Activated naive CD8-positive, alpha-beta T cell treated with anti-CD3 and anti-CD28 coated beads for 36 hours (primary cell): ENCODE measurements around the gene CAPN11. TPM values are rescaled to one million over a fixed set of nuclear protein-coding genes. Genes with fewer than 3 reads are reported as not detected.
A peak's percentile ranks its signal among the peaks of the same experiment; 100 is the strongest.

Experiments
- DNase-seq: peaks from one replicate; pipeline ENCODE4 v3.0.0; 2021
- H3K27ac Mint-ChIP-seq: one replicate; pipeline ENCODE4 v1.8.0; 2022; ENCODE audit warnings: mild to moderate bottlenecking, moderate library complexity, mixed read lengths
- H3K27me3 Mint-ChIP-seq: one replicate; pipeline ENCODE4 v1.8.0; 2022; ENCODE audit warnings: mild to moderate bottlenecking, mixed read lengths
- H3K36me3 Mint-ChIP-seq: one replicate; pipeline ENCODE4 v1.8.0; 2021; ENCODE audit warnings: mild to moderate bottlenecking, mixed read lengths
- H3K4me1 Mint-ChIP-seq: one replicate; pipeline ENCODE4 v1.8.0; 2021; ENCODE audit warnings: mixed read lengths
- H3K4me3 Mint-ChIP-seq: one replicate; pipeline ENCODE4 v1.8.0; 2022; ENCODE audit warnings: mild to moderate bottlenecking, moderate library complexity, mixed read lengths
- H3K9me3 Mint-ChIP-seq: one replicate; pipeline ENCODE4 v1.8.0; 2022; ENCODE audit warnings: mixed read lengths
- total RNA-seq, 2 experiments: library from RNA; stranded (reverse); gene quantifications; one replicate each; pipeline ENCODE4 v1.2.3, GENCODE V29; 2021

The CAPN11 gene
- total RNA-seq, 2 experiments from 2014 or later: 0.12 to 0.25 TPM

DNA sequence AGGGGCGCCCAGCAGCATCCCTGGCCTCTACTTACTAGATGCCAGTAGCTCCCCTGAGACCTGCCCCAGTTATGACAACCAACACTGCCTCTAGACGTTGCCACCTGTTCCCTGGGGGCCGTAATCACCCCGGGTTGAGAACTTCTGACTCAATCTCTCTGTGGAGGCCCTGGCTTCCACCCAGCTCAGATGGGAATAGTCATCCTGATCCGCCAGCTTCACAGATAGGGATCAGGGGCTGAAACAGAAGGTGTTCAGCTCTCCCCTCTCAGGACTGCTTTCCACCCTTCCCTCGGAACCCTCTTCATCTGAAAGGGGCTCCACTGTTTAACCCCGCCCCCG is 3.3 kb downstream of the CAPN11 start:
- peaks cover 12% of the 10 kb centered on the region for H3K4me1 Mint-ChIP-seq
- no peaks in the 10 kb centered on the region for H3K9me3 Mint-ChIP-seq
- H3K36me3 Mint-ChIP-seq: no peaks in the 10 kb centered on the region
- peaks cover 7% of the 10 kb centered on the region for H3K27me3 Mint-ChIP-seq
- no peak overlapping the region for H3K4me3 Mint-ChIP-seq
- DNase-seq: no peak
- peak overlapping the region; percentile 6 for H3K27ac Mint-ChIP-seq

DNA sequence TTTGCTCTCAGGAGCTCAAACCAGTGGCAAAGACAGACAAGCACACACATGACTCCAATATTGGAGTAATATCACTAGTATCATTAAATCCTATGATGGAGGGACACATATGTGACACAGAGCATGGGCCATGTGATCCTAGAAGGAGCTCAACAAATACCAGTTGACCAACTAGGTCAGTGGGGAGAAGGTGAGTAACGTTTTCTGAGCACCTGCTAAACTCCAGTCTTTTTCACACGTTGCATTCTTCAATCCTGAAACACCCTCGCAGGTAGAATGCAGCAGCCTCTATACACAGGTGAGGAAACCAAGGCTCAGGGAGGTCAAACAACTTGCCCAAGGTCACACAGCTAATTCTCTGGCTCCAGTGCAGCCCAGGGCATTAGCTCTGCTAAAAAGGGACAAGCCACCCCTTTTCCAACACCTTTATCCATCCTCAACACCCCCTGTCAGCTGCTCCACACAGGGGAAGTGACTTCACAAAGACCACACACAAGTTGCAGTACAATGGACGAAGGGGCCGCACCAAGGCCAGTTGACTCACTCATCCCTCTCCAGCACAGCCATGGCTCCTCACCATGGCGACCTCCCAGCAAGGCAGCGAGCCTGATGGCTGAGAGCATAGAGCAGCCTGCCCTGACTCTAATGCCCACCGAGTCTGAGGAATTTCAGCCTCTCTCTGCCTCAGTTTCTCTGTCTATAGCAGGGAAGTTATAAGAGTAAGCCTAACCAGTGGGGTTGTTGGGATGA is 4.4 kb downstream of the CAPN11 start:
- Mint-ChIP-seq H3K4me1 (peaks cover 12% of the 10 kb centered on the region), H3K9me3 (no peaks in the 10 kb centered on the region), H3K27me3 (peaks cover 7% of the 10 kb centered on the region), H3K27ac (no peak overlapping the region), H3K36me3 (no peaks in the 10 kb centered on the region), H3K4me3 (no peak overlapping the region)
- DNase-seq: no peak

DNA sequence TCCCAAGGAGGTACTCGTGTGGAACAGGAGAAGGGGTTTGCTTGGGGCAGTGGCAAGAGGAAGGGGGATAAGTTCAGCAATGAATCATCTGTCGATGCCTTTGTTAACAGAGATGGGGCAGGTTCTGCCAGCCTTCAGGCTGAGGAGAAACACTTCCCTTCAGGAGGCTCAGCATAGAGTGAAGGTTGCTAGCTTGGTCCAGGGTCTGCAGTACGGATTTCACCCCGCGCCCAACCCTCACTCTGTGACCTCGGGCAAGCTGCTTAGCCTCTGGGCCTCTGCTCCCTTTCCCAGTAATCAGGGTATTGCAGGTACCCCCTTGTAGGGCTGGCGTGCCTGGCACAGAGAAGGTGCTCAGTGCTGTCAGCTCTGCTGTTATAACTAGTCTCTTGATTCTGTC is 7.5 kb downstream of the CAPN11 start:
- no peaks in the 10 kb centered on the region for H3K9me3 Mint-ChIP-seq
- peaks cover 10% of the 10 kb centered on the region for H3K4me1 Mint-ChIP-seq
- no peak overlapping the region for H3K4me3 Mint-ChIP-seq
- H3K36me3 Mint-ChIP-seq: no peaks in the 10 kb centered on the region
- no peak for DNase-seq
- no peak overlapping the region for H3K27ac Mint-ChIP-seq
- peaks cover 4% of the 10 kb centered on the region for H3K27me3 Mint-ChIP-seq

DNA sequence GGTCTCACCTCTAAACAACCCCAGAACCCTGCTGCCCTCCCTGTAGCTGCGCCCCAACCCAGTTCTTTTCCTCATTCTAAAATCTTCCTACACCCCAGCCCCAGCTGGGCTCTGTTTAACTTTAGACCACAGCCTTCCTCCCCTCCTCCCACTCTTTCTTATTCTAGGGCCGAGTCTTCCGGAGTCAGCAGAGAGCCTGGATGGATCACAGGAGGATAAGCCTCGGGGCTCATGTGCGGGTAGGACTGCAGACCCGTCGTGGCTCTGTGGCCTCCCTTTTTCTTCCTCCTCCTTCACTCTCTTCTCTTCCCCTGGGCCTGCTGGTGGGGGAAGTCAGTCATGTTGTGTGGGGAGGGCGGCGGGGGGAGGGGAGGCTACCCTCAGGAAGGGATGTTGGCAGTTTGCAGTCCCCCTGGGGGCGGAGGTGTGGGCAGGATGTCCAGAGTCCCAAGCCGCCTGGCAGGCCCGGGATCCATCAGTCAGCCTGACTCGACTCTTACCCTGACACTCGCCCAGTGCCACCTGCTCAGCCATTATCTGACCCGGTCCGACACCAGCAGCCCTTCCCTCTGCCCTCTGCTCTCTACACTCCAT is 8.1 kb downstream of the CAPN11 start:
- Mint-ChIP-seq H3K4me3 (no peak overlapping the region), H3K4me1 (peaks cover 4% of the 10 kb centered on the region), H3K36me3 (no peaks in the 10 kb centered on the region), H3K9me3 (no peaks in the 10 kb centered on the region), H3K27ac (no peak overlapping the region), H3K27me3 (peaks cover 4% of the 10 kb centered on the region)
- DNase-seq: no peak

DNA sequence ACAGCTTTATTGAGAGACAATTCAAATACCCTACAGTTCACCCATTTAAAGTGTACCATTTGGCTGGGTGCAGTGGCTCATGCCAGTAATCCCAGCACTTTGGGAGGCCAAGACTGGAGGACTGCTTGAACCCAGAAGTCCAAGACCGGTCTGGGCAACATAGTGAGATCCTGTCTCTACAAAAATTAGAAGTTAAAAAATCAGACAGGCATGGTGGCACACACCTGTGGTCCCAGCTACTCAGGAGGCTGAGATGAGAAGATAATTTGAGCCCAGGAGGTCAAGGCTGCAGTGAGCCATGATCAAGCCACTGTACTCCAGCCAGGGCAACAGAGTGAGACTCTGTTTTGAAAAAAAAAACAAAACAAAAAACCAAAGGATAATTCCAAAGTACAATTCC is 8.9 kb downstream of the CAPN11 start:
- Mint-ChIP-seq H3K4me3 (no peak overlapping the region), H3K27ac (no peak overlapping the region), H3K27me3 (peaks cover 6% of the 10 kb centered on the region), H3K4me1 (peaks cover 8% of the 10 kb centered on the region), H3K9me3 (no peaks in the 10 kb centered on the region), H3K36me3 (no peaks in the 10 kb centered on the region)
- DNase-seq: no peak

DNA sequence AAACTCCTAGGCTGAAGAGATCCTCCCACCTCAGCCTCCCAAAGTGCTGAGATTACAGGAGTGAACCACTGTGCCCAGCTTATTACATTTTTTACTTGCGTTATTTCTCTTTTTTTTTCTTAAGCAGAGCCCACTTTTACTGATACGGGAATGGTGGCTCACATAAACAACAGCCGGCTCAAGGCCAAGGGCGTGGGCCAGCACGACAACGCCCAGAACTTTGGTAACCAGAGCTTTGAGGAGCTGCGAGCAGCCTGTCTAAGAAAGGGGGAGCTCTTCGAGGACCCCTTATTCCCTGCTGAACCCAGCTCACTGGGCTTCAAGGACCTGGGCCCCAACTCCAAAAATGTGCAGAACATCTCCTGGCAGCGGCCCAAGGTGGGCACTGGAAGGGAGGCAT is 10.5 kb downstream of the CAPN11 start:
- Mint-ChIP-seq H3K9me3 (no peaks in the 10 kb centered on the region), H3K27me3 (peaks cover 10% of the 10 kb centered on the region), H3K4me1 (peaks cover 11% of the 10 kb centered on the region), H3K4me3 (no peak overlapping the region), H3K27ac (no peak overlapping the region), H3K36me3 (no peaks in the 10 kb centered on the region)
- no peak for DNase-seq

DNA sequence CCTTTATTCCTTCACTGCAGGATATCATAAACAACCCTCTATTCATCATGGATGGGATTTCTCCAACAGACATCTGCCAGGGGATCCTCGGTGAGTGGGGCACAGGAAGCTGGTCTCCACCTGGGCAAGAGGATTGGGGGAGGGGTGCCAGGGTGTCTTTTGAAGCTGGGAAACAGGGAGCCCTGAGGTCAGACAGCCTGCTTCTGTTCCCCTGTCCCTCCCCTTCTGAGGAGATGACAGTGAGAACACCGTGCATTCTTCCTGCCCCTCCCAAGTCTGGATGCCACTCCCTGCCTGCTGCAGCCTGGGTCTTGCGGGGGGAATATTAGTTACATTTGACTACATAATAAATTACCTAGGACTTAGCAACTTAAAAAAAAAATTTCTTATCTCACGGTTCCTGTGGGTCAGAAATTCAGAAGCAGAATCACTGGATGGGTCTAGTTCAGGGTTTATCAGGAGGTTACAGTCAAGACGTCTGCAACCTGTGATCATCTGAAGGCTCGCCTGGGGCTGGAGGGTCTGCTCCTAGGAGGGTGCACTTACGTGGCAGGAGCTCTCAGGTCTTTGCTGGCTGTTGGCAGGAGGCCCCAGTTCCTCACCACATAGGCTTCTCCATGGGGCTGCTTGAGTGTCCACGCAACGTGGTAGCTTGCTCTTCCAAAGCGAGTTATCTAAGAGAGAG is 11.4 kb downstream of the CAPN11 start:
- Mint-ChIP-seq H3K9me3 (no peaks in the 10 kb centered on the region), H3K4me3 (no peak overlapping the region), H3K27me3 (peaks cover 10% of the 10 kb centered on the region), H3K4me1 (peaks cover 11% of the 10 kb centered on the region), H3K27ac (no peak overlapping the region), H3K36me3 (no peaks in the 10 kb centered on the region)
- no peak for DNase-seq

DNA sequence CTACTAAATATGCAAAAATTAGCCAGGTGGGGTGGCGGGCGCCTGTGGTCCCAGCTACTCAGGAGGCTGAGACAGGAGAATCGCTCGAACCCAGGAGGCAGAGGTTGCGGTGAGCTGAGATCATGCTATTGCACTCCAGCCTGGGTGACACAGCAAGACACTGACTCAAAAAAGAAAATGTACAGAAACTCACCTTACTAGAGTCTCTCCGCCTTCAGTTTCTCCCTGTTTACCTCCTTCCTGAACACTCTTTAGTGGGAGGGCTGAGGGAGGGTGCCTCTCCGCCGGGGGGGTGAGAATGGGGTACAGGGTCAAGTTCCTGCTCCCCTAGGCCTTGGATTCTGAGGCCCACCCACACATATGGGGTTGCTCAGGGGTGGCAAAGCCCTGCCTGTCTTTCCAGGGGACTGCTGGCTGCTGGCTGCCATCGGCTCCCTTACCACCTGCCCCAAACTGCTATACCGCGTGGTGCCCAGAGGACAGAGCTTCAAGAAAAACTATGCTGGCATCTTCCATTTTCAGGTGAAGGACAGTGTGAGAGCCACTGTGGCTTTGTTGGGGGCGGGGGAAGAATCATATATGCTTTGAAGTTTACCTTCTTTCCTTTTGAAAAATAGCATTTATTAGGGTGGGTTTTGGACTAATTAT is 13.4 kb downstream of the CAPN11 start:
- DNase-seq: no peak
- H3K27ac Mint-ChIP-seq: no peak overlapping the region
- peaks cover 6% of the 10 kb centered on the region for H3K27me3 Mint-ChIP-seq

DNA sequence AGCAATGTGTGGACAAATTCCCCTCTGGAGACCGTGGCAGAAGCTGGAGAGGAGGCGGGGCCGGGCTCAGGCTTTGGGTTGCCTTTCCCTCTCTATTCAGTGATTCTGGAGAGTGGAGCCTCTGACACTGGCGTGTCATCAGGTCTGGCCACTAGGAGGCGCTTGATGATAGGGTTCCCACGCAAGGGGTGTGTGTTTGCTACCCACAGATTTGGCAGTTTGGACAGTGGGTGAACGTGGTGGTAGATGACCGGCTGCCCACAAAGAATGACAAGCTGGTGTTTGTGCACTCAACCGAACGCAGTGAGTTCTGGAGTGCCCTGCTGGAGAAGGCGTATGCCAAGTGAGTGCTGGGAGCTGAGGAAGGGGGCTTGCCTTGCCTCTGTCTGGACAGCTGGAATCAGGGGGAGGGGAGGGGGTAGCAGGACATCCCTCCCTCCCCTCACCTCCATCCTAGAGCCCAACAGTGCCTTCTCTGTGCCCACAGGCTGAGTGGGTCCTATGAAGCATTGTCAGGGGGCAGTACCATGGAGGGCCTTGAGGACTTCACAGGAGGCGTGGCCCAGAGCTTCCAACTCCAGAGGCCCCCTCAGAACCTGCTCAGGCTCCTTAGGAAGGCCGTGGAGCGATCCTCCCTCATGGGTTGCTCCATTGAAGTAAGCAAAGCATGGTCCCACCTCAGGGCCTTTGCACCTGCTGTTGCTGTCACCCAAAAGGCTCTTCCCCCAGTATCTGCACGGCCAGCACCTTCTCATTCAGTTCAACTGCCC is 14.3 kb downstream of the CAPN11 start:
- Mint-ChIP-seq H3K27ac (no peak overlapping the region), H3K4me3 (no peak overlapping the region), H3K36me3 (no peaks in the 10 kb centered on the region), H3K4me1 (peaks cover 23% of the 10 kb centered on the region), H3K9me3 (no peaks in the 10 kb centered on the region), H3K27me3 (peaks cover 6% of the 10 kb centered on the region)
- peak; percentile 65 for DNase-seq

More for the DNA sequence above, 13.4 kb downstream of the CAPN11 start:
- no peak overlapping the region for H3K4me3 Mint-ChIP-seq
- H3K36me3 Mint-ChIP-seq: no peaks in the 10 kb centered on the region
- H3K4me1 Mint-ChIP-seq: peaks cover 17% of the 10 kb centered on the region
- H3K9me3 Mint-ChIP-seq: no peaks in the 10 kb centered on the region

DNA sequence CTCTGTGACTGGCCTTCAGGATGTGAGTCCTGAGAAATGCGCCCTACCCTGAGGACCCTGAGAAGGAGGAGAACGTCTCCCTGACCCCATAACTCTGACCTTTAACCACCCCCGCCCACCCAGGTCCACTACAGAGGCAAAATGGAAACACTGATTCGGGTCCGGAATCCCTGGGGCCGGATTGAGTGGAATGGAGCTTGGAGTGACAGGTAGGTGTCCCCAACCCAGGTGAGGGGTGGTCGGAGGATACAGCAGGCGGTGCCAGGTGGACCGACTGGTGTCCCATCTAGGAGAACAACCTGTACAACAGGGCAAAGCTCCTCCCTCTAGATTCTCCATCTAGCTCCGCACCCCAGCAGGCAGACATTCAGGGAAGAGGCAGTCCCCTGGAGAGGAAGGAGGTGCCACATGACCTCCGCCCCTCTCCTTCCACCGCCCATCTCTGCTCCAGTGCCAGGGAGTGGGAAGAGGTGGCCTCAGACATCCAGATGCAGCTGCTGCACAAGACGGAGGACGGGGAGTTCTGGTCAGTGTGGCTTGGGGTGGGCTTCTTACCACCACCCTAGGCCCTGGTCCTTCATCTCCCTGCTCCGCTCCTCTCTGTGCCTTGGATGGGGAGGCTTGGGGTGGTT is 17.6 kb downstream of the CAPN11 start:
- Mint-ChIP-seq H3K9me3 (no peaks in the 10 kb centered on the region), H3K36me3 (no peaks in the 10 kb centered on the region), H3K4me3 (peak overlapping the region; percentile 55), H3K27ac (no peak overlapping the region), H3K4me1 (peaks cover 23% of the 10 kb centered on the region), H3K27me3 (peaks cover 6% of the 10 kb centered on the region)
- no peak for DNase-seq

DNA sequence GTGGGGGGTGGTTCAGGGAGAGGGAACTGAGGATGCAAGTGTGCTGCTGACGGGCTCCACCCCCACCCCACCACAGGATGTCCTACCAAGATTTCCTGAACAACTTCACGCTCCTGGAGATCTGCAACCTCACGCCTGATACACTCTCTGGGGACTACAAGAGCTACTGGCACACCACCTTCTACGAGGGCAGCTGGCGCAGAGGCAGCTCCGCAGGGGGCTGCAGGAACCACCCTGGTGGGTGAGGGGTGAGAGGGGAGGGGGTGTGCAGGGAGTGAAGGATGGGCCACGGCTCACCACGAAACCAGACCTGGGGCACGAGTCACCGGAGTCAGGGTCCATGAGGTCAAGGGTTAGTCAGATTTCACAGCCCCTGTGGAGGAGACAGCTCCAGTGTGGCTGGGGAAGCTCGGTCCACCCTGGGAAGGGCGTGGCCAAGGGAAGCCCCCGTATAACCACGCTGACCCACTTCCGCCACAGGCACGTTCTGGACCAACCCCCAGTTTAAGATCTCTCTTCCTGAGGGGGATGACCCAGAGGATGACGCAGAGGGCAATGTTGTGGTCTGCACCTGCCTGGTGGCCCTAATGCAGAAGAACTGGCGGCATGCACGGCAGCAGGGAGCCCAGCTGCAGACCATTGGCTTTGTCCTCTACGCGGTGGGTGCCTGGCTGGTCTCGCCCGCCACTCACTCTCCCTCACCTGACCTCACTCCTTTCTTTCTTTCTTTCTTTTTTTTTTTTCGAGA is 18.3 kb downstream of the CAPN11 start:
- Mint-ChIP-seq H3K4me3 (peak overlapping the region; percentile 55), H3K9me3 (no peaks in the 10 kb centered on the region), H3K4me1 (peaks cover 23% of the 10 kb centered on the region), H3K36me3 (no peaks in the 10 kb centered on the region), H3K27ac (peak overlapping the region; percentile 27), H3K27me3 (peaks cover 6% of the 10 kb centered on the region)
- DNase-seq: peak; percentile 60

DNA sequence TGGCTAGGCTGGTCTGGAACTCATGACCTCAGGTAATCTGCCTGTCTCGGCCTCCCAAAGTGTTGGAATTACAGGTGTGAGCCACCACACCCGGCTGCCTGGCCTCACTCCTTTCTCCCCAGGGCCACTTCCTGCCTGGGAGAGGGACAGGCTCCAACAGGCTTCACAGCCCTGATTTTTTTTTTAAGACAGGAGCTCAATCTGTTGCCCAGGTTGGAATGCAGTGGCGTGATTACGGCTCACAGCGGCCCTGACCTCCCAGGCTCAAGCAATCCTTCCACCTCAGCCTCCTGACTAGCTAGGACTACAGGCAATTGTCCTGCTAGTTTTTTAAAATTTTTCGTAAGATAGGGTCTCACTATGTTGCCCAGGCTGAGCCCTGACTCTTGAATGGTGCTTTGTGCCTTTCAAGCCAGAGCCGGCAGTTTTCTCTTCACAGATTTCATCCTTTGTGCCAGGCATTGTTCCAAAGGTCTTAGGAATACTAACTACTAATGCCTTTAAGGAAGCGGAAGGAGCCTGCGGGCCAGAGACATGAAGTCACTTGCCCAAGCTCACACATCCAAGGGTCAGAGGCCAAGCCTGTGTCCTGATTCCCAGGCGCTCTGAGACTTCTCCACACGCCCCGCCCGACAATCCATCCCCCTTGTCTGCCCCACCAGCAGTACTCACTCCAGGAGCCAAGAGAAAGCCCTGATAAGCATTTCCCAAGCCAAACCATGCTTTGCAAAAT is 19.2 kb downstream of the CAPN11 start:
- no peak overlapping the region for H3K4me3 Mint-ChIP-seq
- peaks cover 16% of the 10 kb centered on the region for H3K4me1 Mint-ChIP-seq
- no peaks in the 10 kb centered on the region for H3K36me3 Mint-ChIP-seq
- no peak for DNase-seq
- H3K27ac Mint-ChIP-seq: no peak overlapping the region
- no peaks in the 10 kb centered on the region for H3K9me3 Mint-ChIP-seq
- H3K27me3 Mint-ChIP-seq: peaks cover under 1% of the 10 kb centered on the region

DNA sequence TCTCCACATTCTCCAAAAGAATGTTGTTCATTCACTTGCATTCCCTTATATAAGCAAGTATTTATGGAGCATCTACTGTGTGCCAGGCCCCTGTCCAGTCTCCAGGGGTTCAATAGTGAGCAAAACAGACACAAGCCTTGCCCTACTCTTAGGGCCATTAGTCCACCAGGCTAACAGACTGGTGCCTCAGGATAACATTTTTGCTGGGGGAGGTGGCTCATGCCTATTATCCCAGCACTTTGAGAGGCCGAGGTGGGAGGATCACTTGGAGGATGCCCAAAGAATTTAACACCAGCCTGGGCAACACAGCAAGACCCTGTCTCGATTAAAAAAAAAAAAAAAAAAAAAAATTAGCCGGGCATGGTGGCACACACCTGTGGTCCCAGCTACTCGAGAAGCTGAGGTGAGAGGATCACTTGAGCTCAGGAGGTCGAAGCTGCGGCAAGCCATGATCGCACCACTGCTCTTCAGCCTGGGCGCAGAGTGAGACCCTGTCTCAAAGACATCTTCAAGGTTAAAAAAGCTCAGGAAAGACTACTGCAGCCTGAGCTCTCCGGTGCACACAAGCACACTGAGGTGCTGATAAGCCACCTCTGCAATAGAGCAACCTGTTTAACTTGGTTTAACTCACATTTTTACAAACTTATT is 19.9 kb downstream of the CAPN11 start:
- H3K9me3 Mint-ChIP-seq: no peaks in the 10 kb centered on the region
- H3K4me3 Mint-ChIP-seq: no peak overlapping the region

More for the DNA sequence above, 19.9 kb downstream of the CAPN11 start:
- Mint-ChIP-seq H3K27ac (no peak overlapping the region), H3K27me3 (no peaks in the 10 kb centered on the region), H3K4me1 (peaks cover 16% of the 10 kb centered on the region), H3K36me3 (no peaks in the 10 kb centered on the region)
- no peak for DNase-seq
